MM.1S (cell line): Measurements from ENCODE around the gene CIAO2B.

Experiments
- DNase-seq: peaks from one replicate; pipeline ENCODE4 v3.0.0-alpha.2; 2015
- H2AFZ ChIP-seq: fragments of 300-600 bp; sonication (generic); 2 replicates; pipeline ENCODE4 v1.6.0; 2016; ENCODE audit warnings: antibody characterized with exemption, low read length
- H3F3A ChIP-seq: fragments of 300-600 bp; sonication (generic); 2 replicates; pipeline ENCODE4 v1.6.1; 2016; ENCODE audit warnings: mild to moderate bottlenecking, antibody characterized with exemption, low read length, moderate library complexity, mixed read lengths; ENCODE audit not compliant: insufficient read depth
- H3K27ac ChIP-seq: fragments of 300-600 bp; sonication (generic); 2 replicates; pipeline ENCODE4 v1.5.1; 2016; ENCODE audit warnings: mild to moderate bottlenecking, low read length
- H3K27me3 ChIP-seq: fragments of 300-600 bp; sonication (generic); replicated peaks from 2 replicates; pipeline ENCODE4 v1.6.0; 2016; ENCODE audit warnings: low read length; ENCODE audit not compliant: insufficient read depth
- H3K36me3 ChIP-seq: fragments of 300-600 bp; sonication (generic); replicated peaks from 2 replicates; pipeline ENCODE4 v1.6.1; 2016; ENCODE audit warnings: mild to moderate bottlenecking, low read length, mixed read lengths; ENCODE audit not compliant: insufficient read depth
- H3K4me1 ChIP-seq: fragments of 300-600 bp; sonication (generic); 2 replicates; pipeline ENCODE4 v1.6.1; 2016; ENCODE audit warnings: low read length, mixed read lengths
- H3K4me2 ChIP-seq: fragments of 300-600 bp; sonication (generic); 2 replicates; pipeline ENCODE4 v1.6.0; 2016; ENCODE audit warnings: low read depth, low read length
- H3K4me3 ChIP-seq: fragments of 300-600 bp; sonication (generic); 2 replicates; pipeline ENCODE4 v1.5.1; 2016; ENCODE audit warnings: low read length, mixed read lengths
- H3K79me2 ChIP-seq: fragments of 300-600 bp; sonication (generic); 2 replicates; pipeline ENCODE4 v1.6.1; 2016; ENCODE audit warnings: mixed run types, low read length, mixed read lengths
- H3K9ac ChIP-seq: fragments of 300-600 bp; sonication (generic); 2 replicates; pipeline ENCODE4 v1.6.1; 2016; ENCODE audit warnings: low read length, mixed read lengths
- H3K9me2 ChIP-seq: fragments of 300-600 bp; sonication (generic); replicated peaks from 2 replicates; pipeline ENCODE4 v1.6.1; 2016; ENCODE audit warnings: mild to moderate bottlenecking, low read length, mixed read lengths; ENCODE audit not compliant: insufficient read depth
- H3K9me3 ChIP-seq: fragments of 300-600 bp; sonication (generic); replicated peaks from 2 replicates; pipeline ENCODE4 v1.6.1; 2016; ENCODE audit warnings: mild to moderate bottlenecking, low read length, mixed read lengths; ENCODE audit not compliant: insufficient read depth
- H4K20me1 ChIP-seq: fragments of 300-600 bp; sonication (generic); 2 replicates; pipeline ENCODE4 v1.6.1; 2016; ENCODE audit warnings: mild to moderate bottlenecking, low read length, moderate library complexity, mixed read lengths; ENCODE audit not compliant: insufficient read depth
- CTCF ChIP-seq: fragments of 300-600 bp; sonication (generic); IDR thresholded peaks from 2 replicates; pipeline ENCODE4 v1.5.1; 2016; ENCODE audit warnings: antibody characterized with exemption, low read length, mixed read lengths
- EZH2 ChIP-seq: fragments of 300-600 bp; sonication (generic); optimal IDR thresholded peaks from 2 replicates; pipeline ENCODE3; 2017; ENCODE audit warnings: low read depth, mild to moderate bottlenecking, antibody characterized with exemption, low read length, mixed read lengths
- EZH2phosphoT487 ChIP-seq: fragments of 300-600 bp; sonication (generic); IDR thresholded peaks from 2 replicates; pipeline ENCODE4 v1.6.1; 2018; ENCODE audit warnings: antibody characterized with exemption, low read length

Gene CIAO2B

GRCh38 chr16:66939366-66939765 is 5.2 kb upstream of the CIAO2B start:
- H3K9ac ChIP-seq, result no peak overlapping the region
- no peaks in the 10 kb centered on the region for H3K9me2 ChIP-seq
- no peak overlapping the region for H3K4me2 ChIP-seq
- no peaks in the 10 kb centered on the region for H3K9me3 ChIP-seq
- no peak overlapping the region for H2AFZ ChIP-seq
- no peaks in the 10 kb centered on the region for H3K27me3 ChIP-seq
- H3K4me1 ChIP-seq, result no peaks in the 10 kb centered on the region
- no peak for DNase-seq
- no peaks in the 10 kb centered on the region for H4K20me1 ChIP-seq
- H3K79me2 ChIP-seq, result peaks cover 21% of the 10 kb centered on the region
- H3K4me3 ChIP-seq, result no peak overlapping the region
- no peaks in the 10 kb centered on the region for H3K36me3 ChIP-seq
- no peaks in the 10 kb centered on the region for H3F3A ChIP-seq
- TF ChIP-seq EZH2phosphoT487 (no peak), EZH2 (no peak), CTCF (no peak)
- no peak overlapping the region for H3K27ac ChIP-seq

- DNase-seq, result no peak
- no peaks in the 10 kb centered on the region for H3F3A ChIP-seq
- H3K36me3 ChIP-seq, result no peaks in the 10 kb centered on the region
- H3K9me2 ChIP-seq, result no peaks in the 10 kb centered on the region
- no peaks in the 10 kb centered on the region for H3K9me3 ChIP-seq
- H4K20me1 ChIP-seq, result no peaks in the 10 kb centered on the region
- H3K4me3 ChIP-seq, result no peak overlapping the region
- no peak for TF ChIP-seq EZH2
- TF ChIP-seq CTCF, result no peak
- TF ChIP-seq EZH2phosphoT487, result no peak
- no peak overlapping the region for H2AFZ ChIP-seq
- 0 out of 2 replicates have a peak, but pooled peaks cover 4% of the 10 kb centered on the region for H3K4me1 ChIP-seq
- no peaks in the 10 kb centered on the region for H3K27me3 ChIP-seq
- H3K27ac ChIP-seq, result no peak overlapping the region
- peaks cover 35% of the 10 kb centered on the region for H3K79me2 ChIP-seq
- H3K4me2 ChIP-seq, result no peak overlapping the region
- H3K9ac ChIP-seq, result no peak overlapping the region
Measured at GRCh38 chr16:66937725-66938337, 3.6 kb upstream of the CIAO2B start.

- Histone ChIP-seq H3K79me2 (peaks cover 41% of the 10 kb centered on the region), H3K9ac (no peak overlapping the region), H2AFZ (no peak overlapping the region), H3K4me1 (0 out of 2 replicates have a peak, but pooled peaks cover 4% of the 10 kb centered on the region), H3K4me3 (no peak overlapping the region), H3K27ac (no peak overlapping the region), H3K36me3 (no peaks in the 10 kb centered on the region), H4K20me1 (no peaks in the 10 kb centered on the region), H3K27me3 (no peaks in the 10 kb centered on the region), H3K9me2 (no peaks in the 10 kb centered on the region), H3K9me3 (no peaks in the 10 kb centered on the region), H3K4me2 (no peak overlapping the region), H3F3A (no peaks in the 10 kb centered on the region)
- DNase-seq, result no peak
- no peak for TF ChIP-seq EZH2
- TF ChIP-seq CTCF, result no peak
- TF ChIP-seq EZH2phosphoT487, result no peak
Measured at GRCh38 chr16:66936889-66937554, 2.8 kb upstream of the CIAO2B start.
